Ovary (tissue), 3 donors: ENCODE data around the gene DNAH8.

Experiments
- CTCF ChIP-seq, 3 donors: fragments of 450-650 bp in 2 of 3; fragments of 200-600 bp in 1 of 3; IDR thresholded peaks; one replicate each; pipeline versions ENCODE4 v1.5.1 to v1.8.0; 2016 to 2022; ENCODE audit warnings: antibody characterized with exemption in 3 of 3, mild to moderate bottlenecking in 1 of 3
- EP300 ChIP-seq: sonication (generic); formaldehyde crosslinking; IDR thresholded peaks from one replicate; pipeline ENCODE4 v1.6.1; 2017; ENCODE audit warnings: antibody characterized with exemption
- POLR2A ChIP-seq: fragments of 450-650 bp; IDR thresholded peaks from one replicate; pipeline ENCODE4 v1.6.1; 2017; ENCODE audit warnings: antibody characterized with exemption, mild to moderate bottlenecking, moderate library complexity
- donor health status: DM: no; HTN: no; CAD: no.

- TF ChIP-seq POLR2A: no peak
- TF ChIP-seq CTCF (IDR thresholded peaks at IDR 0.05): no peak
- TF ChIP-seq EP300: no peak
These were observed 1.3 kb upstream of the DNAH8 start for GRCh38 chr6:38713812-38714211.
